Measurements from ENCODE around the gene SRL.
A peak's percentile ranks its signal among the peaks of the same experiment; 100 is the strongest.

DNA sequence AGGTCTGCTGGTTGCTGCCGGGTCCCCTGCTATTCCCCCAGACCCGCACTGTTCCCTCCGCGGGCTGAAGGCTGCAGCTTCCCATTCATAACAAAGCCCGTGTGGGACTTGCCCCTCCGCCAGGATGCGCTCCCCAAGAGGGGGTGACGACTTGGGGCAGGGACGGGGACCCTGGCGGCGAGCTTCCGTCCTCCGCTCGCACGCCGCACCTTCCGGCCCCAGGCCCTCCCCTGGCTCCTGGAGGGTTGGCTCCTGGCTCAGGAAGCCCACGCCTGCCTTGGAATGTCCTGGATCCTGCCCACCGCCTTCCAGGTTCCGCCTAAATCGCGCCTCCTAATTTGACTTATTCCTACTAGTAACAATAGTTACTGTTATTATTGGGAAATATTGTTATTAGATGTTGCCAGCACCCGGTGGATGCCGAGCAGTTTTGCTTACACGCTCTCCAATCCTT is 32.0 kb upstream of the SRL start:
- TF ChIP-seq CEBPB (IDR thresholded peaks at IDR 0.05; ENCODE audit: low read depth, low read length), result no peak
- no peak for TF ChIP-seq GTF2F1 (IDR thresholded peaks at IDR 0.05; ENCODE audit: borderline replicate concordance, low read depth, low read length)
- TF ChIP-seq, protein P1, sequence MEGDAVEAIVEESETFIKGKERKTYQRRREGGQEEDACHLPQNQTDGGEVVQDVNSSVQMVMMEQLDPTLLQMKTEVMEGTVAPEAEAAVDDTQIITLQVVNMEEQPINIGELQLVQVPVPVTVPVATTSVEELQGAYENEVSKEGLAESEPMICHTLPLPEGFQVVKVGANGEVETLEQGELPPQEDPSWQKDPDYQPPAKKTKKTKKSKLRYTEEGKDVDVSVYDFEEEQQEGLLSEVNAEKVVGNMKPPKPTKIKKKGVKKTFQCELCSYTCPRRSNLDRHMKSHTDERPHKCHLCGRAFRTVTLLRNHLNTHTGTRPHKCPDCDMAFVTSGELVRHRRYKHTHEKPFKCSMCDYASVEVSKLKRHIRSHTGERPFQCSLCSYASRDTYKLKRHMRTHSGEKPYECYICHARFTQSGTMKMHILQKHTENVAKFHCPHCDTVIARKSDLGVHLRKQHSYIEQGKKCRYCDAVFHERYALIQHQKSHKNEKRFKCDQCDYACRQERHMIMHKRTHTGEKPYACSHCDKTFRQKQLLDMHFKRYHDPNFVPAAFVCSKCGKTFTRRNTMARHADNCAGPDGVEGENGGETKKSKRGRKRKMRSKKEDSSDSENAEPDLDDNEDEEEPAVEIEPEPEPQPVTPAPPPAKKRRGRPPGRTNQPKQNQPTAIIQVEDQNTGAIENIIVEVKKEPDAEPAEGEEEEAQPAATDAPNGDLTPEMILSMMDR (IDR thresholded peaks at IDR 0.05; ENCODE audit: control extremely low read depth in 1 of 3, insufficient read depth in 1 of 3, low read depth in 1 of 3, low read length in 3 of 3), result peak in 2 of 3 experiments; percentile 38 to 39; a peak in 3 of 4 replicates
- TF ChIP-seq CHD1 (IDR thresholded peaks at IDR 0.05; ENCODE audit: low read depth, low read length), result no peak
- TF ChIP-seq, protein P2, sequence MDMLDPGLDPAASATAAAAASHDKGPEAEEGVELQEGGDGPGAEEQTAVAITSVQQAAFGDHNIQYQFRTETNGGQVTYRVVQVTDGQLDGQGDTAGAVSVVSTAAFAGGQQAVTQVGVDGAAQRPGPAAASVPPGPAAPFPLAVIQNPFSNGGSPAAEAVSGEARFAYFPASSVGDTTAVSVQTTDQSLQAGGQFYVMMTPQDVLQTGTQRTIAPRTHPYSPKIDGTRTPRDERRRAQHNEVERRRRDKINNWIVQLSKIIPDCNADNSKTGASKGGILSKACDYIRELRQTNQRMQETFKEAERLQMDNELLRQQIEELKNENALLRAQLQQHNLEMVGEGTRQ (IDR thresholded peaks at IDR 0.05; ENCODE audit: low read length), result no peak
- no peak for TF ChIP-seq YY1 (IDR thresholded peaks at IDR 0.05; ENCODE audit: low read depth, low read length)
- TF ChIP-seq CREB1 (IDR thresholded peaks at IDR 0.05), result no peak
- no peak for TF ChIP-seq HDAC2 (IDR thresholded peaks at IDR 0.05; ENCODE audit: borderline replicate concordance in 1 of 2, low read depth in 2 of 2, low read length in 2 of 2)
- TF ChIP-seq FOSL1 (IDR thresholded peaks at IDR 0.05; ENCODE audit: insufficient read depth, low read depth, low read length), result no peak
- no peak for TF ChIP-seq RAD21 (IDR thresholded peaks at IDR 0.05 in 1 of 2, conservative IDR thresholded peaks at IDR 0.05 in 1 of 2; ENCODE audit: low read depth in 2 of 2, low read length in 2 of 2)
- no peak for TF ChIP-seq BCL11A (IDR thresholded peaks at IDR 0.05; ENCODE audit: low read depth in 2 of 2, low read length in 2 of 2)

All from H1 (cell line).